SHP77 treated with DMSO at 0.1 percent for 48 hours (cell line): ENCODE measurements around the gene SH3BP2.

Experiments
- DNase-seq: peaks from one replicate; lab custom pipeline; 2025; lab: John Stamatoyannopoulos, UW

SH3BP2 gene

GRCh38 chr4:2832981-2833670, 40.2 kb downstream of the SH3BP2 start:
- DNase-seq, result no peak

DNA sequence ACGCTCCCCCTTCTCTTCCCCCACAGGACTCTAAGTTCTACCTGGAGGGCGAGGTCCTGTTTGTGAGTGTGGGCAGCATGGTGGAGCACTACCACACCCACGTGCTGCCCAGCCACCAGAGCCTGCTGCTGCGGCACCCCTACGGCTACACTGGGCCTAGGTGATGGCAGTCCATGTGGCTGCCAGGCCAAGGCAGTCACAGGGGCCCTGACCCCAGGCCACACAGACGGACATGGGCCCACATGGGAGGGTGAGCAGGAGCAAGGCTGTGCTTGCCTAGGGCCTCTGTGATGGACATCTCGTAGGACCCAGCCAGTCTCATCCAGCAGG, 40.8 kb downstream of the SH3BP2 start:
- no peak for DNase-seq

DNA sequence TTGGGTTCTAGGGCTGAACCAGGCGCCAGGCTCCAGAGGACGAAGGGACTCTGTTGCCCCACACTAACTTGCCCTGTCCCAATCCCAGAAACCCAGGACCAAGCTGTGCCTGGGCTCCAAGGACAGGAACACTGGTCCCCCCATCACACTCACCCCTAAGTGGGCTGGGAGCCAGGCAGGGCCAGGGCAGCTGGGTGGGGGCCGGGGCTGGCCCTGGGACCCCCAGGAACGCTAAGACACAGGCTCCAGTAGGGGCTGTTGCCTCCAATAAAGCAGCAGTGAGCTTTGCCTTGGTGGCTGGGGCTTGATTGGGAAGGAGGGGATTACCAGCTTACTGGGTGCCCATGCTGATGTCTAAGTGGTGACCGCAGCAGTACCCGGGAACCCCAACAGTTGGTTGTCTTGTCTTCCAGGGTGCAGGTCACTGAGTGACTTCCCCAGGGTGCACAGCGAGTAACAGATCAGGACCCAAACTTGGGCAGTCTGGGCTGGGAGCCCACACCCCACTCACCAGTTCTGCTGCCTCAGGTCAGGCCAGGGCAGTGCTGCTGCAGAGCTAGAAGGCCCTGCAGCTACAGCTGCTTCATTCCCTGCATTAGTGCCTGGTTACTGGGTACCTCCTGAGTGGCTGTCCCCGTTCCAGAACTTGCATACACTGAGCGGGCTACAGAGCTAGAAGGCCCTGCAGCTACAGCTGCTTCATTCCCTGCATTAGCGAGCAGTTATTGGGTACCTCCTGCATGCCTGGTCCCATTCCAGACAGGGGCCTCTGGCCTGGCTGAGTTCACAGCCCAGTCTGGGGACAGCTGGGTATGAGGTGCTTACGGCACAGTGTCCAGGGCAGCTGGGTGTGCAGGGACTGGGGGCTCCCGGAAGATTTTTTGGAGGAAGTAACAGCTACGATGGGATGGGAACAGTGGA, 41.4 kb downstream of the SH3BP2 start:
- no peak for DNase-seq

DNA sequence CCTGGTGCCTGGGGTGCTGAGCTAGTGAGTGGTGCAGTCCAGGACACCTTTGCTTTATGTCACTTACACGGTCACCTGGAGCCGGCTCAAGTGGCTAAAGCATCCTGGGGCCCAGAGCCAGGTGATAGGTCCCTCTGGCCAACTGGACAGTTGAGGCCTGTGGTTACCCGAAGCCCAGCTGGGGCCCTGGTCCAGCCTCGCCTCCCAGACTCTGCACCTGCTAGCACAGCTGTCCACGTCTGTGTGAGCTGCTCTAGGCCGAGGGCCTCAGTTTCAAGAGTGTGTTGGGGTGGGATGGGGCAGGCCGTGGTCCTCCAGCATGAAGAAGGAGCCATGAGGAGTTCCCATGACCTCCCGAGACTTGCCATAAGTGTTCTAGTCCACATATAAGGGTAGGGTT, 43.1 kb downstream of the SH3BP2 start:
- DNase-seq, result no peak

DNA sequence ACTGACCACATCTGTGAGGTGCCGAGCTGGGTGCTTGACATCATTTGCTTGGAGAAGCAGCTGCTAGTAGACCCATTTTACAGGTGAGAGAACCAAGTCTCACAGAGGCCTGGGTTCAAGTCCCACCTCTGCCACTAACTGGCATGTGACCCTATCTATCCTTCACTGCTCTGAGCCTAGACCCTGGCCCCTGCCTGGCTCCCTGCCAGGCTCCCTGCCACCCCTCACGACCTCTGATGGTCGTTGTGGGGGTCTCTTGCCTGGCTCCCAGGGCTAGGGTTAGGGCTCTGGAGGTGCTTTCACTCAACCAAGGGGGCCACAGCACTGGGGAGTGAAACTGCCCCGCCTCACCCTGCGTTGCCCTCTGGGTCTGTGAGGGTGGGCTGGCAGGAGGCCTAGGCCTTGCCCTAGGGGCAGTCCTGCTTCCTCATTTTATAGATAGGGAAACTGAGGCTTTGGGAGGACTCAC, 43.5 kb downstream of the SH3BP2 start:
- DNase-seq, result no peak

- DNase-seq, result no peak
These were observed 44.4 kb downstream of the SH3BP2 start for GRCh38 chr4:2837110-2837903.

- no peak for DNase-seq
These were observed 45.1 kb downstream of the SH3BP2 start for GRCh38 chr4:2837904-2838496.

DNA sequence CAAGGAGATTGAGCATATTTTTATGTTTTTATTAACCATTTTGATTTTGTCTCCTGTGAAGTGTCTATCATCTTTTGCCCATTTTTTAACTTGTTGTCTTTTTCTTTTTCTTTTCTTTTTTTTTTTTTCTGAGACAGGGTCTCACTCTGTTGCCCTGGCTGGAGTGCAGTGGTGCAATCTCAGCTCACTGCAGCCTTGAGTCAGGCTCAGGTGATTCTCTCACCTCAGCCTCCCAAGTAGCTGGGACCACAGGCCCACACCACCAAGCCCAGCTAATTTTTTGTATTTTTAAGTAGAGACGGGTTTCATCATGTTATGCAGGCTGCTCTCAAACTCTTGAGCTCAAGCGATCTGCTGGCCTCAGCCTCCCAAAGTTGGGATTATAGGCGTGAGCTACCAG, 46.2 kb downstream of the SH3BP2 start:
- DNase-seq, result no peak

DNA sequence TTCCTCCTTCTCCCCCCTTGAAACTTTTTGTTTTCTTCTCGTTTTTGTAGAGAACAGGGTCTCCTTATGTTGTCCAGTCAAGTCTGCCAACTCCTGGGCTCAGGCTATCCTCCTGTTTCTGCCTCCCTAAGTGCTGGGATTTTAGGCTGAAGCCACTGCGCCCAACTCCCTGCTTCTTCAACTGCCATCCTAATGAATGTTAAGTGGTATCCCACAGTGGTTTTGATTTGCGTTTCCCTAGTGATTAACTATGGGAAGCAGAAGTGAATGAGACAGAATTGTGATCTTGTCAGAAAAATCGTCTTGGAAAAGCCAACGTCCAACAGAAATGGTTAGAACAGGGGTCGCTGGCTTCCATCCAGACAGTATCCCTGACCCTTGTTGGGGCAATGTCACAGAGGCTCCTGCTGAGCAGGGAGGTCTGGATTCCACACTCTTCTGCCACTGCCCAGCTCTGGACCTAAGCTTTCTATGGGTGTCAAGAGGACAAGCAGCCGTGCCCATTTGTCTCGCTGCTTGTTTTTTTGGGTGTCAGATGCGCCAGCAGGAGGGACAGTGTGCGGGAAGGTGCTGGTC, 49.9 kb downstream of the SH3BP2 start:
- DNase-seq, result no peak

DNA sequence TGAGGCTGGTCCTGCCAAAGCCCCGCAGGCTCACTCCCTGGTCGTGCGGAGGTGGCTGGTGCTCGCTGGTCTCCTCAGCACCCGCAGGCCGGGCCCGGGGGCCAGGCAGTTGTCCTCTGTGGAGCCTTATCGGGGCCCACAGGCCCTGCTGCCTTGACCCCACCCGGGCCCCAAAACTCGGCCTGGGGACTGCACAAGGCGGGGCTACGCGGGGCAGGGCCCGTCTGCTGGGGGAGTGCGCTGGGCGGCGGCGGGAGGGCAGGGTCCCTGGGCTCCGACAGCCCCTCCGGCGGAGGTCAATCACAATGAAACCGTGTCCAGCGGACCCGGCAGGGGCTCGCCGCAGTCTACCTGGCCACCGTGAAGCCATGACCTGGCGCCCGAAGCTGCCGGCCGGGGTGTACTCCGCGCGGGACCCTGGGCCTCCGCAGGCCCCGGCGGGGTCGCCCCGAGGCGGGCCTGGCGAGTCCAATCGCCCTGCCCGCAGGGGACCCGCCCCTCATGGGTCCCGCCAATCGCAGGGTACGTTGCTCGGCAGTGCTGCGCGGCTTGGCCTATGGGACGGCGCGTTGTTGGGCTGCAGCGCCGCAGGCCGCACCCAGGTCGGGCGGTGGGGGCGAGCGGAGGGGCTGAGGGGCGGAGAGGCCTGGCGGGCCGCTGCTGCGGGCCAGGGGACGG, 50.5 kb downstream of the SH3BP2 start, which contains the start of gene ADD1:
ADD1 (plus strand) TSS at position 582 of the 678 bp plus-strand sequence. CDS start 32,072 bp downstream, outside the sequence.
- no peak for DNase-seq

DNA sequence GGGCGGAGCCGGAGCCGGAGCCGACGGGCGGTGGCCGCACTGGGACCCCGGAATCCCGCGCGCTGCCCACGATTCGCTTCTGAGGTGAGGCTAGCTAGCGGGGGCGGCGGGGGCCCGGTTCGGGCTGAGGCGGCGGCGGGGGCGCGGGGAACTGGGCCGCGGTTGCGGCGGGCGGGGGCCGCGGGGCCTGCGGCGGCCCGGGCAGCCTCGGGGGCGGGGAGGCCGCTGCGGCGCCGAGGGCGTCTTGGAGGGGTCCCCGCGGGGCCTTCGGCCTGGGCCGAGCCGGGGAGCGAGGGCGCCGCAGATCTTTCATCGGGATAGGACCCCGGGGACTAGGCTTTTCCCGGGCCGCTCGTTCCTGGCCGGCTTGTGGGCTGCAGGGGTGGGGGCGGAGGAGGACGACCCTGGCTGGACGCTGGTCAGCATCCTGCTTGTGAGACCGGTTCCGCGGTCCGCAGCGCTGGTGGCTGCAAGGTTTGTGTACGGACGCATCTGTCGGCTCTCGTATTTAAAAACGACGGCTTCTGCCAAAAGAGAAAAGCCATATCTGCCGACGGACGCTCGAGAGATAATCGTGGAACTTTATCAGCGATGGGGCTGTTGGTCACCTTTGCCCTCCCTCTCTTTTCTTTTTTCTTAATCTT, 51.2 kb downstream of the SH3BP2 start:
- no peak for DNase-seq

- no peak for DNase-seq
These were observed 53.3 kb downstream of the SH3BP2 start for GRCh38 chr4:2846172-2846571.

DNA sequence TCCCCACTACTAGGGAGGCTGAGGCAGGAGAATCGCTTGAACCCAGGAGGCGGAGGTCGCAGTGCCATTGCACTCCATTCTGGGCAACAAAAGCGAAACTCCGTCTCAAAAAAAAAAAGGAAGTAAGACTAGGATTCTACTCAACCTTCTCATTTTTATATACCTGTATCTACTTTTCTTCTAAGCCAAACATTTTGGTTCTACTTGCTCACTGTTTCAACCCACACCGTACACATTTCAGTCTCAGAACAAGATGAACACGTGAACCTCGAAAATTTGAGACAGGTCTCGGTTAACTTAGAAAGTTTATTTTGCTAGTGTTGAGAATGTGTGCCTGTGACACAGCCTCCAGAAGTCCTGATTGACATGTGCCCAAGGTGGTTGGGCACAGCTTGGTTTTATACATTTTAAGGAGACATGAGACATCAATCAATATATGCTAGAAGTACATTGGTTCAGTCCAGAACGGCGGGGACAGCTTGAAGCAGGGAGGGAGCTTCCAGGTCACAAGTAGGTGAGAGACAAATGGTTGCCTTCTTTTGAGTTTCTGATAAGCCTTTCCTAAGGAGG, 54.5 kb downstream of the SH3BP2 start:
- no peak for DNase-seq

DNA sequence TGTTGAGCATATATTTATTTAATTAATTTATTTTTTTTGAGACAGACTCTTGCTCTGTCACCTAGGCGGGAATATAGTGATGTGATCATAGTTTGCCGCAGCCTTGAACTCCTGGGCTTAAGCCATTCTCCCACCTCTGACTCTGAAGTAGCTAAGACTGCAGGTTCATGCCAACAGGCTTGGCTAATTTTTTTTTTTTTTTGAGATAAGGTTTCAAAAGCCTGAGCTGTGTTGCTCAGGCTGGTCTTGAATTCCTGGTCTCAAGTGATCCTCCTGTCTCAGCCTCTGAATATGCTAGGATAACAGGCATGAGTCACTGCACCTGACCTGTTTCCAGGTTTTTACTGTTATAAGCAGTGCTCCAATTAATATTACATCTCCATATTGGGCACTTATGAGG, 55.6 kb downstream of the SH3BP2 start:
- DNase-seq, result no peak

DNA sequence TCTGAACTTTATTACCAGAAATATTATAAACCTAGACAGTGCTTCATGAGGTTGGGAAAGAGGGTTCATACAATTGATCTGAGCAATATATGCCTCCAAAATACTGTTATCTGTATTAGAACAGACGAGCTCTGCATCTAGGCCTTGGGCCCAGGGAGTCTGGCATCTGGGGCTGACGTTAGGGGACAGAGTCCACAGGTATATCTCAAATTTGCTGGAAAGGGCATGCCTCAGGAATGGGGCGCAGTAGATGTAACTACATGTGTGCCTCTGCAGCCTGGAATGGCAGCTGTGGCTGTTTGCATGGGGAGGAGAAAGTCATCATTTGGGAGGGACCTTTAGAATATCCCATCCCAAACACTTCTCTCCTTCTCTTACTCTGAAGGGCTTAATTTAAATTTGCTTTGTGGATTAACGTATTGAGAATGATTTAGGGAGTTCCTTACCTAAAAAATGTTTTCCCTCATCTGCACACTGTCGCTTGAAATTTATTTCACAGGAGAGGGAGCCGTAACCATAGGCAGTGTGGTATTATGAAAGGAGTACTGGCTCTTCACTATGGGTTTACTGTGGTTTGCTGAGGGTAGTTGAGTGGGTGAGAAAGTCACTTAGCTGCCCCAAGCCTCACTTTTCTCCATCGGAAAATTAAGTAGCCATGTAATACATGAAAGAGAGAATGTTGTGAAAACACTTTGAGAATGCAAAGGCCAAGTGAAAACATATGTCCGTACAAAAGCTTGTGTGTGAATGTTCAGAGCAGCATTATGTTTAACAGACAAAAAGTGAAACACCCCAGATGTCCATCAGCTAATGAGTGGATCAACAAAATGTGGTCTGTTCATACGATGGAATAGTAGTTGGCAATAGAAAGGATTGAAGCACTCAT, 56.6 kb downstream of the SH3BP2 start:
- no peak for DNase-seq

DNA sequence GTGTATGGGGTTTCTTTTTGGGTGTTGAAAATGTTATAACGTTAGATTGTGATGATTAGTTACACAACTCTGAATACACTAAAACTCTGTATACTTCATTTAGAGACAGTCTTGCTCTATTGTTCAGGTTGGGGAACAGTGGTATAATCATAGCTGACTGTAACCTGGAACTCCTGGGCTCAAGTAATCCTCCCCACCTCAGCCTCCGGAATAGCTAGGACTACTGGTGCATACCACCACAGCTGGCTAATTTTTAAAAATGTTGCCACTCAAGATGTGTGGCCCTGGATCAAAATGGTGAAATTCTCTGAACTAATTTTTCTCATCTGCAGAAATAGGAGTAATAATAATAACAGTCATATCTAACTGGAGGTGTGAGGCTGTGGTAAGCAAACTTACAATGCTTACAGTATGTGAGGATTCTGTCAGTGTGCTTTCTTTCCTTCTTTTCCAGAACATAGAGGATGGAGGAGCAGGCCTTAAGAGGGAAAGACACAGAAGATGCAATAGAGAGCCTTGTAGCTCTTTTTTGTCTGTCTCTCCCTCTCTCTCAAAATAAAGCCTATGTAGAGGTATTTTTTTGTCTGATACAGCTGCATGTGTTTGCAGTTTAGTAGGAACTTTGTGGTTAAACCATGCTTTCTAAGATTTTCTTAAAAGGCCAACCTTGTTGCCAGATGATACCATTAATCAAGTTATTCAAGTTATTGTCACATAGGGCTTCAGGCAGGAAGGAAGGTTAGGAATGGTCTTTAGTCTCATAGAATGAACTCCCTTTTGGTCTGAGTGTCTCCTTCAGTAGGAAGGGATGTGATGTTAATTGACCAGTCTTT, 58.3 kb downstream of the SH3BP2 start:
- DNase-seq, result no peak

DNA sequence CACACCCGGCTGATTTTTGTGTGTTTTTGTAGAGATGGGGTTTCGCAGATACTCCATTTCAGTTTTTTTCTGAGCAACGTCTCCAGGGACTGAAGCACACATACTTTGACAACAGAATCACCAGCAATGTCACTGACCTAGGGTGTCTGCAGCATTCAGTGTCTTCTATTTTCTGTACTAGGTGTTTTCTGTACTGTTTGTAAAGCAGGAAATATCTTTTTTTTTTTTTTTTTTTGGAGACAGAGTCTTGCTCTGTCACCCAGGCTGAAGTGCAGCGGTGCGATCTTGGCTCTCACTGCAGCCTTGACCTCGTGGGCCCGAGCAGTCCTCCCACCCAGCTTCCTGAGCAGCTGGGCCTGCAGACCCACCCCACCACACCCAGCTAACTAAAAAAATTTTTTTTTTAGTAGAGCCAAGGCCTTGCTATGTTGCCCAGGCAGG, 59.6 kb downstream of the SH3BP2 start:
- no peak for DNase-seq

- no peak for DNase-seq
These were observed 62.7 kb downstream of the SH3BP2 start for GRCh38 chr4:2855584-2855983.
